Memory B cell (primary cell): ENCODE results near the gene MMP7.

Source experiments
- ATAC-seq: fragments of 150-1000 bp; cut with Tn5 transposase; 2 replicates; pipeline ENCODE4 v1.10.0; 2021; ENCODE audit warnings: low read depth, mild to moderate bottlenecking, moderate library complexity
- DNase-seq, 2 donors: peaks; one replicate each; pipeline ENCODE4 v3.0.0; 2022; ENCODE audit warnings: low spot score in 2 of 2
- H3K27ac Mint-ChIP-seq: one replicate; pipeline ENCODE4 v1.8.0; 2022; ENCODE audit warnings: mild to moderate bottlenecking, moderate library complexity, mixed read lengths
- H3K27me3 Mint-ChIP-seq: one replicate; pipeline ENCODE4 v1.8.0; 2022; ENCODE audit warnings: mixed read lengths
- H3K36me3 Mint-ChIP-seq: one replicate; pipeline ENCODE4 v1.8.0; 2022; ENCODE audit warnings: mild to moderate bottlenecking, mixed read lengths
- H3K4me1 Mint-ChIP-seq: one replicate; pipeline ENCODE4 v1.8.0; 2022; ENCODE audit warnings: mixed read lengths
- H3K4me3 Mint-ChIP-seq: one replicate; pipeline ENCODE4 v1.8.0; 2022; ENCODE audit warnings: mild to moderate bottlenecking, moderate library complexity, mixed read lengths
- H3K9me3 Mint-ChIP-seq: one replicate; pipeline ENCODE4 v1.8.0; 2022; ENCODE audit warnings: mixed read lengths

Gene MMP7

DNA sequence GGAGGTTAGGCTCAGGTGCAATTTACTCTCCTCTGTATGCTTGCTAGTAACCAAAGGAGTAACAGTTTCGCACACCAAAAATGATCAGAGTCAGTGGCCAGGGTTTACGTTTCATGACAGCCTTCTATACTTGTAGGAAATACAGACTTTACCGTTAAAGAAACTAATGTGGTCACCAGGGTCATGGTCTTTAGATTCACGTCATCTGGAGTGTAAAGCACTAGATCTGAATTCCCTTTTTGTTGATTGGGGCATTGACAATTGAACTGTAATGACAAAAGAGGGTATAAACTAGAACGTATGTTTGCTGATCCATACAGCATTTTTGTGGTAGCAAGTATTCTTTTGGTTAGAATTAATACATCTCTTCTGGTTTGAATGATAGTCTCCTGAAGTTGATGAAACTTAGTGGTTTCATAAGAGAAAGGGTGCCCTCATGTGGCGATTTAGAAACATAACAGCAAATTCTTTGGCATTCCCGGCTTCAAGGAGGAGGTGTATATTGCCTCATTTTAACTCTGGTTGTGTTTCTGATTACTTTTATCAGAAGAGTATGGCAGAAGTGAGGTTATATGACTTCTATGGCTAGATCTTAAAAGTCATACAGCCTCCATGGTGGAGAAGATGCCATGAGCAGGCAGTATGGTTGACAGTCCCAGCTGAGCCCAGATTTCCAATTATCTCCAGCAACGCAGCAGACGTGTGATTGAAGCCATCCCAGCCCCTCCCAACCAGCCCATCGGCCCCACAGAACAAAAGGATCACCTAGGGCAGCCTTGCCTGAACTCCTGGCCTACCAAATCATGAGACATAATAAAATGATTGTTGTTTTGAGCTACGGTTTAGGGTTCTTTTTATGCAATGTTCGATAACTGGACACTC, 35.1 kb downstream of the MMP7 start:
- Mint-ChIP-seq H3K27me3 (peaks cover 5% of the 10 kb centered on the region), H3K27ac (peak overlapping the region; percentile 75), H3K36me3 (no peaks in the 10 kb centered on the region), H3K4me3 (no peak overlapping the region), H3K4me1 (peaks cover 7% of the 10 kb centered on the region), H3K9me3 (no peaks in the 10 kb centered on the region)
- peak; percentile 87 for ATAC-seq
- peak; percentile 38 to 55 for DNase-seq

GRCh38 chr11:102494216-102494615, 36.3 kb downstream of the MMP7 start:
- Mint-ChIP-seq H3K4me1 (peaks cover 9% of the 10 kb centered on the region), H3K36me3 (no peaks in the 10 kb centered on the region), H3K27ac (no peak overlapping the region), H3K27me3 (peaks cover 7% of the 10 kb centered on the region), H3K4me3 (no peak overlapping the region), H3K9me3 (no peaks in the 10 kb centered on the region)
- ATAC-seq (no peak), DNase-seq (no peak)

DNA sequence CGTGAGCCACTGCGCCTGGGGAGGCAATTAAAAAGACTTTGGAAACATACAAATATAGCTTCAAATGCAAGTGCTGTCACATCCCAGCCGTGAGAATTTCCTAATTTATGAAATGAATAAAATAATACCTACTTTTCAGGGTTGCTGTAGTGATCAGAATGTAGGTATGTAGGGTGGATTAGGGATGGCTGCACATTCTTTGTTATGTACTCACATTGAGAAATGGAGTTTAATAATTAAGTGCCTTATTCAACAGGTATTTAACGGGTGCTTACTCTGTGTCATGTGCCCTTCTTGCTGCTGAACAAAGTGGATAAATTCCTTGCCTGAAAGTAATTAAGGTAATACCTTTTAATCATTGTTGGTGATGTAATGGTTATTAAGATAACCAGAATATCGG, 37.0 kb downstream of the MMP7 start:
- ATAC-seq, result no peak
- Mint-ChIP-seq H3K36me3 (no peaks in the 10 kb centered on the region), H3K9me3 (no peaks in the 10 kb centered on the region), H3K27me3 (peaks cover 7% of the 10 kb centered on the region), H3K4me1 (peaks cover 10% of the 10 kb centered on the region), H3K4me3 (no peak overlapping the region), H3K27ac (no peak overlapping the region)
- no peak for DNase-seq

- DNase-seq (no peak), ATAC-seq (no peak)
- Mint-ChIP-seq H3K9me3 (no peaks in the 10 kb centered on the region), H3K4me1 (peaks cover 15% of the 10 kb centered on the region), H3K27me3 (peaks cover 7% of the 10 kb centered on the region), H3K27ac (no peak overlapping the region), H3K4me3 (no peak overlapping the region), H3K36me3 (no peaks in the 10 kb centered on the region)
Observed at GRCh38 chr11:102491969-102492368, 38.6 kb downstream of the MMP7 start.

GRCh38 chr11:102489186-102490145, 41.1 kb downstream of the MMP7 start:
- Mint-ChIP-seq H3K4me3 (no peak overlapping the region), H3K4me1 (peaks cover 8% of the 10 kb centered on the region)
- no peak for ATAC-seq

DNA sequence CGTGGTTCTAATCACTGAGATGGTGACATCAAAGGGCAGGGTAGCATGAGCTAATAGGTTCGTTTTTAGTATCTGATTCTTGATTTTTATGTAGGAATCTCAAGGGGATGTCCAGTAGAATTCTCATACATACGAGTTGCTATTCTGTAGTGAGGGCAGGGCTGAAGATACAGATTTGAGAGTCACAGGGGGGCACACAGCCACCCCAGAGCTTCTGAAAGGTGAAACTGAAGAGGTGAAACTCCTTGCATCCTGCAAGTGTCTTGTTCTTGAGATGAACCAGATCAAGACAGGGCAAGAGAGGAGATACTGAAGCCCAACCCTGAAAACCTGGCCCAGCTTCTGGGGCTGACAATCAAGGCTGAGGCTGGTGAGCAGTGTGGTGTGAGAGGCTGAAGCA, 42.3 kb downstream of the MMP7 start:
- Mint-ChIP-seq H3K36me3 (no peaks in the 10 kb centered on the region), H3K9me3 (no peaks in the 10 kb centered on the region), H3K27me3 (peaks cover 9% of the 10 kb centered on the region), H3K4me1 (peaks cover 8% of the 10 kb centered on the region), H3K27ac (no peak overlapping the region), H3K4me3 (no peak overlapping the region)
- DNase-seq (no peak), ATAC-seq (no peak)

More at GRCh38 chr11:102489186-102490145, 41.1 kb downstream of the MMP7 start:
- Mint-ChIP-seq H3K27ac (no peak overlapping the region), H3K9me3 (no peaks in the 10 kb centered on the region), H3K27me3 (peaks cover 4% of the 10 kb centered on the region), H3K36me3 (no peaks in the 10 kb centered on the region)
- no peak for DNase-seq

- DNase-seq (no peak), ATAC-seq (no peak)
- Mint-ChIP-seq H3K36me3 (no peaks in the 10 kb centered on the region), H3K4me3 (no peak overlapping the region), H3K27me3 (peaks cover 9% of the 10 kb centered on the region), H3K4me1 (peaks cover 8% of the 10 kb centered on the region), H3K27ac (no peak overlapping the region), H3K9me3 (no peaks in the 10 kb centered on the region)
Observed at GRCh38 chr11:102487214-102487613, 43.3 kb downstream of the MMP7 start.

DNA sequence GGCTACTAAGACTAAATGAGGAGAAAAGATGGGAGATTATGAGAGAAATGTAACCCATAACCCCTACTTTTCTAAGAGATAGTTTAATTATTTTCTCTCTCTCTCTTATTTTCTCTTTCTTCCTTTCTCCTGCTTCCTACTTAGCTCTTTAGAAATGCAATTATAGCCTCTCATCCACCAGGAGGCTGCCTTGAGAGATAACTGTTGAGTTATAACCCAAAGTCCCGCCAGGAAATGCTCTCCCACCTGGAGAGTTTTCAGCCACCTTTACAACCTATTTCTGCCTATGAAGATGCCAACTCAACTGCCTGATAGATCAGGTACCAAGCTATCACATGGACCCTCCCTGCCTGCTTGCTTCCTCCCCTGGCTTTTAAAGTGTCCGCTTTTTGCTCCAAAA, 44.0 kb downstream of the MMP7 start:
- H3K9me3 Mint-ChIP-seq, result no peaks in the 10 kb centered on the region
- H3K4me1 Mint-ChIP-seq, result peaks cover 8% of the 10 kb centered on the region
- no peak for ATAC-seq
- H3K27ac Mint-ChIP-seq, result no peak overlapping the region
- DNase-seq, result no peak
- H3K36me3 Mint-ChIP-seq, result no peaks in the 10 kb centered on the region
- peaks cover 9% of the 10 kb centered on the region for H3K27me3 Mint-ChIP-seq
- no peak overlapping the region for H3K4me3 Mint-ChIP-seq

DNA sequence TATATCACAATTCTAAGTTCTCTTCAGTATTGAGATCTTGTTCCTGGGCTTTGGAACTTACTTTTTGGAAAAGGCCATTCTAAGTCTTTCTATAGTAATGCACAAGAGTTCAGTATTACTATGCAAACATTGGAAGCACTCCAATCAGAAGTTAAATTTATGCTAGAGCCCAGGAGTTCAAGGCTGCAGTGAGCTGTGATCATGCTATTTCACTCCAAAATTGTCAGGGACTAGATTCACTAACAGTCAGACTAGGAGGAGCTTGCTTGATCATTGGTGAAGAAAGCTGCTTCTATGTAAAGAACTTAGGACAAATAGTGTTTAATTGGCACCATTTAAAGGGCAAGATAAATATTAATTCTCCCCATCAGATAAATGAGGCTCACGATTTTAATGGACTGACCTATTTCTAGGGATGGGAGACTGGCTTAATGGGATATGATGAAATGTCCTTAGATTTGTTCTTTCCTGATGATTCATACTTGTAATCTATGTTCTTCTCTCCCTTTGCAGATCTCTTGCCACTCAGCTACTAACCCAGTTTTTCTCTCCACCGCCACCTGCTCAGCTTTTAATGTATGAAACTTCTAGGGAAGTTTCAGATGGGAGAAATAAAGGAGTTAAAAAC, 45.3 kb downstream of the MMP7 start:
- H3K9me3 Mint-ChIP-seq, result no peaks in the 10 kb centered on the region
- H3K27me3 Mint-ChIP-seq, result peaks cover 10% of the 10 kb centered on the region
- ATAC-seq, result no peak
- peaks cover 8% of the 10 kb centered on the region for H3K4me1 Mint-ChIP-seq
- H3K4me3 Mint-ChIP-seq, result no peak overlapping the region
- H3K36me3 Mint-ChIP-seq, result no peaks in the 10 kb centered on the region
- H3K27ac Mint-ChIP-seq, result no peak overlapping the region
- DNase-seq, result no peak

DNA sequence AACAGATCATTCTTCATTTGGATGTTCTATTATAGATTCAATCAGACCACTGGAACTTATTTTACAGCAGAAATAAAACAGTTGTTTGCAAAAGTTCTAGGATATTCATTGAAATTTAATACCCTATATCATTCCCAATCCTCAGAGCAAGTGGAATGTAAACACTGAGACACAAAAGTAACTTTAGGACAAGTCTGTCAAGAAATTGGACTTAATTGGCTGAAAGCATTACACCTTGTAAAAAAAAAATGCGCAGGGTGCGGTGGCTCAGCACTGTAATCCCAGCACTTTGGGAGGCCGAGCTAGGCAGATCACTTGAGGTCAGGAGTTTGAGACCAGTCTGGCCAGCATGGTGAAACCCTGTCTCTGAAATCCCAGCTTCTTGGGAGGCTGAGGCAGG, 48.1 kb downstream of the MMP7 start:
- no peaks in the 10 kb centered on the region for H3K4me1 Mint-ChIP-seq
- ATAC-seq, result no peak
- peaks cover 10% of the 10 kb centered on the region for H3K27me3 Mint-ChIP-seq
- no peaks in the 10 kb centered on the region for H3K9me3 Mint-ChIP-seq
- H3K36me3 Mint-ChIP-seq, result no peaks in the 10 kb centered on the region
- H3K4me3 Mint-ChIP-seq, result no peak overlapping the region
- H3K27ac Mint-ChIP-seq, result no peak overlapping the region
- no peak for DNase-seq

DNA sequence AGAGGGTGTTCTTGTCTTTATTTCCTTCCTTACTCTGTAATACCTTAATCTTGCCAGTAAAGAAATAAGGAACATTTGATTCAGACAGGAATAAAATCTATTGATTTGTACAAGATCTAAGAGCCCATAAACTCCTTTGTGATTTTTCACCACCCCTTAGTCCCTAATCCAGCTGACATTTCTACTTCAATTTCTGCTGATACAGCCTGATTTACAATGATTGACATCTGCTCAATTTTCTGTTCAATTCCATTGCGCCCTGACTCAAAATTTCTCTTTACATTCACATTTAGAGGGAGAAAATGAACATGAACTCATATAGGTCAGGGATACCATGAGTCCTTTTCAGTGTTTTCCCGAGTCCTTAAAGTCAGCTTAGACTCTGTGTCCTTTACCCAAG, 50.8 kb downstream of the MMP7 start:
- no peak overlapping the region for H3K27ac Mint-ChIP-seq
- DNase-seq (no peak), ATAC-seq (no peak)
- H3K9me3 Mint-ChIP-seq, result no peaks in the 10 kb centered on the region
- H3K4me3 Mint-ChIP-seq, result no peak overlapping the region
- H3K36me3 Mint-ChIP-seq, result no peaks in the 10 kb centered on the region
- peaks cover 10% of the 10 kb centered on the region for H3K27me3 Mint-ChIP-seq
- H3K4me1 Mint-ChIP-seq, result peaks cover 6% of the 10 kb centered on the region

- H3K27ac Mint-ChIP-seq, result no peak overlapping the region
- H3K27me3 Mint-ChIP-seq, result peaks cover 9% of the 10 kb centered on the region
- no peaks in the 10 kb centered on the region for H3K9me3 Mint-ChIP-seq
- no peaks in the 10 kb centered on the region for H3K36me3 Mint-ChIP-seq
- peaks cover 15% of the 10 kb centered on the region for H3K4me1 Mint-ChIP-seq
- DNase-seq, result no peak
- no peak overlapping the region for H3K4me3 Mint-ChIP-seq
- no peak for ATAC-seq
Observed at GRCh38 chr11:102478673-102479299, 51.8 kb downstream of the MMP7 start.

DNA sequence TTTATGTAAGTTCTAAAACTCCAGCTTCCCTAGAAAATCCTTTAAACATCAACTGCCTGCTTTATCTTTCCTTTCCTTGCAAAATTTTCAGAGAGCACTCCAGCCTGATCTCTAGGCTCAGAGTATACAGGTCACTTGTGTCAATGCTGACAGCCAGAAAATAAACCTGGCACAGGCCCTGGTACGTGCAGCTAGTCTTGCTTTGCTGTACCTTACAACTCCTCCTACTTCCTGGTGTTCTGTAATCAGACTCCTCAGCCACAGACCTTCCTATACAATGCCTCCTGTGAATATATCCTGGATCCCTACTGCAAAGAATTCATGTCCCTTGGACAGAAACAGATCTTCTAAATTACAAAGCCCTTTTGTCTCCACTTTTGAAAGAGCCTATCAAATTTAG, 53.7 kb downstream of the MMP7 start:
- no peak overlapping the region for H3K4me3 Mint-ChIP-seq
- no peak overlapping the region for H3K27ac Mint-ChIP-seq

More for the DNA sequence above, 53.7 kb downstream of the MMP7 start:
- ATAC-seq (no peak), DNase-seq (no peak)
- peaks cover 18% of the 10 kb centered on the region for H3K4me1 Mint-ChIP-seq
- H3K9me3 Mint-ChIP-seq, result no peaks in the 10 kb centered on the region
- H3K27me3 Mint-ChIP-seq, result peaks cover 12% of the 10 kb centered on the region
- no peaks in the 10 kb centered on the region for H3K36me3 Mint-ChIP-seq
